Ovary (tissue), 3 donors: ENCODE measurements around the gene PRR20G.

ENCODE experiments used
- CTCF ChIP-seq, 3 donors: fragments of 450-650 bp in 2 of 3; fragments of 200-600 bp in 1 of 3; IDR thresholded peaks; one replicate each; pipeline versions ENCODE4 v1.5.1 to v1.8.0; 2016 to 2022; ENCODE audit warnings: antibody characterized with exemption in 3 of 3, mild to moderate bottlenecking in 1 of 3
- EP300 ChIP-seq: sonication (generic); formaldehyde crosslinking; IDR thresholded peaks from one replicate; pipeline ENCODE4 v1.6.1; 2017; ENCODE audit warnings: antibody characterized with exemption
- POLR2A ChIP-seq: fragments of 450-650 bp; IDR thresholded peaks from one replicate; pipeline ENCODE4 v1.6.1; 2017; ENCODE audit warnings: antibody characterized with exemption, mild to moderate bottlenecking, moderate library complexity
- donor health status: DM: no; HTN: no; CAD: no.

DNA sequence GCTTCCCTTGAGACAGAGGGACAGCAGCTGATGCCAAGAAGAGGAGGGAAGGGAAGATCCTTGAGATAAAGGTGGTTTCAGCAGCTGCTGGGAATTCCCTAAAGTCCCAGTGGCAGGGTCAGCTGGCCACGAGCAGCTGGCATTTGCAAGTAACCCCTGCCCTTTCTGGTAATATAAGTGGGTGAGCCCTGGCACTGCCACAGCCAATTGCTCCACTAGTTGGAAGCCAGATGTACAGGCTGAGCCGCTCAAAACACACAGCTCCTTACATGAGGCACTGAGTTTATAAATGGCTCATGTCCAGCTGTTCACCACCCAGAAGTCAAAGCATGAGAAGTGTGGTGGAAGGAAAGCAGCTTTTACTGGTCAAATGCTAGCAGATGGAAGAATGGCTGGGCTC, 35.4 kb downstream of the PRR20G start:
- no peak for TF ChIP-seq POLR2A
- no peak for TF ChIP-seq CTCF (IDR thresholded peaks at IDR 0.05)
- no peak for TF ChIP-seq EP300
